ENCODE measurements around the gene MAGI1. TPM values are rescaled to one million over a fixed set of nuclear protein-coding genes. Genes with fewer than 3 reads are reported as not detected.
"Not testable (repeated sequence)": the region's sequence is repeated elsewhere in the genome, so short reads cannot be mapped to it uniquely, and the experiment has no call there.

The MAGI1 gene
- total RNA-seq, 4 donors from 2014 or later = 7.6 to 42.9 (median 37.0) TPM

- Histone ChIP-seq H3K27me3 (no peaks in the 10 kb centered on the region), H3K27ac (no peak overlapping the region), H3K36me3 (no peaks in the 10 kb centered on the region), H3K4me3 (no peak overlapping the region), H3K4me1 (no peaks in the 10 kb centered on the region), H3K9me3 (no peaks in the 10 kb centered on the region)
- no peak for TF ChIP-seq CTCF (IDR thresholded peaks at IDR 0.05)
- no peak for TF ChIP-seq POLR2A (IDR thresholded peaks at IDR 0.05)
- intact Hi-C loops (cut with DNase I; ENCODE audit: low total_unique reads) = no loop called here
- no peak for DNase-seq
These were observed 512.1 kb downstream of the MAGI1 start for GRCh38 chr3:65526656-65527055.

GRCh38 chr3:65524584-65524983 is 514.1 kb downstream of the MAGI1 start:
- Histone ChIP-seq H3K9me3 (no peaks in the 10 kb centered on the region), H3K4me3 (no peak overlapping the region), H3K27ac (no peak overlapping the region), H3K27me3 (no peaks in the 10 kb centered on the region), H3K4me1 (no peaks in the 10 kb centered on the region), H3K36me3 (no peaks in the 10 kb centered on the region)
- no peak for TF ChIP-seq POLR2A (IDR thresholded peaks at IDR 0.05)
- TF ChIP-seq CTCF (IDR thresholded peaks at IDR 0.05) = no peak
- intact Hi-C loops (cut with DNase I; ENCODE audit: low total_unique reads) = no loop called here
- DNase-seq = no peak

- H3K27ac ChIP-seq = no peak overlapping the region
- no peaks in the 10 kb centered on the region for H3K9me3 ChIP-seq
- H3K4me3 ChIP-seq = no peak overlapping the region
- H3K27me3 ChIP-seq = no peaks in the 10 kb centered on the region
- no peak for DNase-seq
- intact Hi-C loops (cut with DNase I; ENCODE audit: low total_unique reads) = no loop called here
- no peaks in the 10 kb centered on the region for H3K36me3 ChIP-seq
- H3K4me1 ChIP-seq = no peaks in the 10 kb centered on the region
- no peak for TF ChIP-seq POLR2A (IDR thresholded peaks at IDR 0.05)
These were observed 514.8 kb downstream of the MAGI1 start for GRCh38 chr3:65523878-65524277.

GRCh38 chr3:65521032-65521431 is 517.7 kb downstream of the MAGI1 start:
- Histone ChIP-seq H3K27me3 (no peaks in the 10 kb centered on the region), H3K36me3 (no peaks in the 10 kb centered on the region), H3K9me3 (no peaks in the 10 kb centered on the region), H3K4me3 (no peak overlapping the region), H3K27ac (no peak overlapping the region), H3K4me1 (no peaks in the 10 kb centered on the region)
- intact Hi-C loops (cut with DNase I; ENCODE audit: low total_unique reads) = no loop called here
- DNase-seq = no peak
- no peak for TF ChIP-seq POLR2A (IDR thresholded peaks at IDR 0.05)
- TF ChIP-seq CTCF (IDR thresholded peaks at IDR 0.05) = no peak

GRCh38 chr3:65516998-65517397 is 521.7 kb downstream of the MAGI1 start:
- TF ChIP-seq CTCF (IDR thresholded peaks at IDR 0.05) = no peak
- no peak for TF ChIP-seq POLR2A (IDR thresholded peaks at IDR 0.05)
- no peaks in the 10 kb centered on the region for H3K4me1 ChIP-seq
- DNase-seq = no peak
- intact Hi-C loops (cut with DNase I; ENCODE audit: low total_unique reads) = no loop called here
- no peaks in the 10 kb centered on the region for H3K9me3 ChIP-seq
- no peak overlapping the region for H3K4me3 ChIP-seq
- no peaks in the 10 kb centered on the region for H3K27me3 ChIP-seq
- H3K27ac ChIP-seq = no peak overlapping the region
- no peaks in the 10 kb centered on the region for H3K36me3 ChIP-seq

- H3K27ac ChIP-seq; H3K9me3 ChIP-seq; H3K4me3 ChIP-seq; DNase-seq; intact Hi-C loops (cut with DNase I; ENCODE audit: low total_unique reads); H3K27me3 ChIP-seq; H3K4me1 ChIP-seq; H3K36me3 ChIP-seq: not testable (repeated sequence)
These were observed 524.4 kb downstream of the MAGI1 start for GRCh38 chr3:65514317-65514716.

GRCh38 chr3:65509423-65509794 is 529.3 kb downstream of the MAGI1 start:
- H3K4me1 ChIP-seq; intact Hi-C loops (cut with DNase I; ENCODE audit: low total_unique reads); H3K27ac ChIP-seq; DNase-seq; H3K36me3 ChIP-seq; H3K9me3 ChIP-seq; H3K27me3 ChIP-seq; H3K4me3 ChIP-seq: not testable (repeated sequence)

Measured in uterus (tissue), 4 donors.